HTR-8/SVneo (cell line): ENCODE measurements around the gene BAK1.
"Not testable (repeated sequence)": the region's sequence is repeated elsewhere in the genome, so short reads cannot be mapped to it uniquely, and the experiment has no call there.

ENCODE experiments used
- DNase-seq: peaks from one replicate; pipeline ENCODE4 v3.0.0; 2011; ENCODE audit warnings: low spot score, mixed read lengths; ENCODE audit not compliant: insufficient read length
- FAIRE-seq: peaks from 2 replicates; lab custom pipeline; 2011; peaks lifted over from hg19 to GRCh38; lab: Jason Lieb, UNC

Gene BAK1

GRCh38 chr6:33609528-33609927 lies 29.5 kb upstream of the BAK1 start:
- FAIRE-seq (no peak), DNase-seq (no peak)

DNA sequence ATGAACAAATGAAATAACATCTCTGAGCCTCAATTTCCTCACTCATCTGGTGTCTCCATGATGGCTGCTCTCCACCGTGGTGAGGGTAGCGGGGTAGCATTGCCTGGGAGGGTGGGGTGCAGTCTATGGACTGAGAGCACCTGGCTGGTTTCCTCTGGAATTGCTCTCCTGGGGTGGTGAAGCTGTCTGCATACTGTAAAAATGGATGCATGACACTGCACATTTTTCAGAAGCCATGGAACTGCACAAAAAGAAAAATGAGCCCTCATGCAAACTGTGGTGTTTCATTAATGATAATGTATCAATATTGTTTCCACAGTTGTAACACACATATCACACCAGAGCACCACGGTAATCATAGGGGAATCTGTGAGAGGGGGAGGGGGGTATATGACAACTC lies 28.9 kb upstream of the BAK1 start:
- DNase-seq, result no peak
- no peak for FAIRE-seq

GRCh38 chr6:33607784-33608161 lies 27.7 kb upstream of the BAK1 start:
- FAIRE-seq (no peak), DNase-seq (no peak)

DNA sequence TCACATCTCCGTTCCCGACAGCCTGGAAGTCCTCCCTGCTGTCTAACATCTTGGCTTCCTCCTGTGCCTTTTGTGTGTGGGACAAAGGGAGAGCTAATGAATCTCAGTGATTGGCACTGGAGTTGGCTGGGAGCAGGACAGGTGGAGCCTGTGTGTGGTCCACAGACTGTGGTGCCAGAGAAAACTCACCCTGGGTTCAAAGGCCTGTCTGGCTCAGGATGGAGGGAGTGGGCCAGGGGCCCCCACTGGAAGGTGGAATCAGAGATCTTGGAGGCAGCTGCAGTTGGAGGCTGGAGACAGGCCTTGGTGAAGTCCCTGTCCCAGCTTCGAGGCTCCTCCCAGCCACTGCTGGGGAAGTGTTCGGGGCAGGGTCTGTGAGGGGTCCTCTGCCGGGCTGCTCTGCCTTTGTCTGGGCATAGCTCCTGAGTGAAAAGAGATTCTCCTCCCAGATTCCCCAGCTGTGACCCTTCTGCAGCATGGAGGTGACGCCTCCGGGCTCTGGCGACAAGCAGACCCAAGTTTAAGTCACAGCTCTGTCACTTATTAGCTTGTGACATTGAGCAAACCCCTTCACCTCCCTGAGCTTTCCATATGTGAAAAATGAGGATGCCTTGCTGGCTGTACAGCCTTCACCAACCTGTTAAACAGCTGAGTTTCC lies 27.2 kb upstream of the BAK1 start:
- DNase-seq (no peak), FAIRE-seq (no peak)

DNA sequence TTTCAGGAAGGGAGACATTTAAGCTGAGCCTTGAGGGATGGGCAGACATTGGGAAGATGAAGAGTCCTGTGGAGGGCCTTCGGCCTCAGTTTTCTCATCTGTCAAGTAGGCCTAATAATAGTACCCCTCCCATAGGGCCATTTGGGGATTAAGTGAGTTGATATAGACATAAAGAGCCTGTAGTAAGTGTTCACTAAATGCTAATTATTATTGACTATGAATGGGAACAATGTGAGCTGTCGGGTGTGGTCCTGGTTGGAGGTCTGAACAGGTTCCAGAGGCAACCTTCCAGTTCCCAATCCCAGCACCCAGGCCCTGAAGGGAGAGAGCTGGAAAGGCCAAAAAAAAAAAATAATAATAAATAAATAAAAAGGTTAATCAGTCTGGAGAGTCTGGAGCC lies 26.6 kb upstream of the BAK1 start:
- no peak for FAIRE-seq

DNA sequence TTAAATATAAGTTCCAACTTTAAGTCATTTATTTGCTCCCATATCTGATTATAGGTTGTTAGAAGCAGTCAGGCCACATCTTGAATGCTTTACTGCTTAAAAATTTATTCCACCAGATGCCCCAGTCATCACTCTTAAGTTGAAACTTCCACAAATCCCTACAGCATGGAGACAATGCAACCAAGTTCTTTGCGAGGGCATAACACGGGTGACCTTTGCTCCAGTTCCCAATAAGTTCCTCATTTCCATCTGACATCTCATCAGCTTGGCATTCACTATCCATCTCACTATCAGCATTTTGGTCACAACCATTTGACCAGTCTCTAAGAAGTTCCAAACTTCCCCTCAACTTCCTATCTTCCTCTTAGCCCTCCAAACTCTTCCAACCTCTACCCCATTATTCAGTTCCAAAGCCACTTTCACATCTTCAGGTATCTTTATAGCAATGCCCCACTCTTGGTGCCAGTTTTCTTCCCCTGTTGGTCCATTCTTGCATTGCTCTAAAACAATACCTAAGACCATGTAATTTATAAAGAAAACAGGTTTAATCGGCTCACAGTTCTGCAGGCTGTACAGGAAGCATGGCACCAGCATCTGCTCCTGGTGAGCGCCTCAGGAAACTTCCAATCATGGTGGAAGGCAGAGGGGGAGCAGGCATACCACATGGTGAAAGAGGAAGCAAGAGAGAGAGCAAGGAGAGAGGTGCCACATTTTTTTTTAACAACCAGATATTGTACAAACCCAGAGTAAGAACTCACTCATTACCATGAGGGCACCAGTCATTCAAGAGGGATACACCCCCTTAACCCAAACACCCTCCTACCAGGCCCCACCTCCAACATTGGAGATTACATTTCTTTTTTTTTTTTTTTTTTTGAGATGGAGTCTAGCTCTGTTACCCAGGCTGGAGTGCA lies 25.1 kb upstream of the BAK1 start:
- FAIRE-seq (no peak), DNase-seq (no peak)

More for the DNA sequence above, 26.6 kb upstream of the BAK1 start:
- no peak for DNase-seq

DNA sequence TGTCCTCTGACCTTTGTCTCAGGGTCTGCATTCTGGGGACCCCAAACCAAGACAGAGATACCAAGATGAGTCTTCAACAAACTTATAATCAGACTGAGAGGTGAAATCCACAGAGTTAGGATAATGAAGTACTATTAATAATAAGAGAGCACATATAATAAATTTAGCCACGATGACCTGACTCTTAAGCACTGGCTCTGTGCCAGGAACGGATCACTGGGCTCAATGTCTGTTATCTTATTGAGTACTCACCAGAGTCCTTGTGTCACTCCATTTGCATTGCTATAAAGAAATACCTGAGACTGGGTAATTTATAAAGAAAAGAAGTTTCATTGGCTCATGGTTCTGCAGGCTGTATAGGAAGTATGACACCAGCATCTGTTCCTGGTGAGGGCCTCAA lies 22.1 kb upstream of the BAK1 start:
- no peak for FAIRE-seq
- DNase-seq, result no peak

DNA sequence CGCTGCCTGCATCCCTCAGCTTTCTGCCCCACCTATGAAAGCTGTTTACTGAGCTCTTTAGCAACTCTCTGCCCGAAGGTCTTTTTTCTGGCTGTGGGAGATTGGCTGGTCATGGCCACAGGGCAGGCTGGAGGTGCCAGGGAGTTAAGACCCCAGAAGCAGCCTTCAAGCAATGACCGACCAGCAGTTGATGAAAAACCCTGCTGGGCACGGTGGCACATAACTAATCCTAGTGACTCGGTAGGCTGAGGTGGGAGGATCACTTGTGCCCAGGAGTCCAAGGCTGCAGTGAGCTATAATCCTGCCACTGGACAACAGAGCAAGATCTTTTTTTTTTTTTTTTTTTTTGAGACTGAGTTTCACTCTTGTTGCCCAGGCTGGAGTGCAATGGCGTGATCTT lies 20.7 kb upstream of the BAK1 start:
- no peak for DNase-seq
- FAIRE-seq, result no peak

- no peak for FAIRE-seq
- DNase-seq, result no peak
Measured at GRCh38 chr6:33599413-33599938, 19.4 kb upstream of the BAK1 start.

- FAIRE-seq (no peak), DNase-seq (no peak)
Measured at GRCh38 chr6:33597551-33598322, 17.7 kb upstream of the BAK1 start.

- not testable (repeated sequence) for DNase-seq, FAIRE-seq
Measured at GRCh38 chr6:33596894-33597293, 16.8 kb upstream of the BAK1 start.

GRCh38 chr6:33595001-33595846 lies 15.1 kb upstream of the BAK1 start:
- no peak for FAIRE-seq
- no peak for DNase-seq

DNA sequence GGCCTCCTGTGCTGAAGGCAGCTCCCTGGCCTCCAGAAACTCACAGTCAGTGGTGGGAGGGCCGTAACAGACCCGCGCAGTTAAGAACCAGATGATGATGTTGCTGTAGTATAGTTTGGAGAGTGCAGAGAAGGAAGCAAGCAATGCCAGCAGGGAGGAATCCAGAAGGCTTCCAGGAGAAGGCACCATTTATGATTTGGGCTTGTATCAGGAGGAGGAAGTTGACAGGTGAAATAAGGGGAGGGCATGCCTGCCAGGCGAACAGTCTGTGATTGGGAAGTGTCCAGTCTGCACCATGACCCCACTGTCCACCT lies 13.3 kb upstream of the BAK1 start:
- FAIRE-seq, result no peak
- no peak for DNase-seq

- FAIRE-seq (no peak), DNase-seq (no peak)
Measured at GRCh38 chr6:33592595-33593413, 12.7 kb upstream of the BAK1 start.

DNA sequence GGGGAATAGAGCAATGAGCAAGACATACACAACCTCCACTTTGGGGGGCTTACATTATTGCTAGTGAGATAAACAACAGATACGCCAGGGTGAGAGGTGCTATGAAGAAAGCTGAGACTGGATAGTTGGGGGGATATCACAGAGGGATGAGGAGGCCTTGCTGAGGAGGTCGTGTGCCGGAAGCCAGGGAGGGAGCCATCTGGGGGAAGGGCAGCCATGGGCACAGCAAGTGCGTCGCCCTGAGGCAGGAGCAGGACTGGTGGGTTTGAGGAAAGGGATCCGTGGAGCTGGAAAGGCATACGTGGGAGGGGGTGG lies 12.2 kb upstream of the BAK1 start:
- FAIRE-seq (no peak), DNase-seq (no peak)

DNA sequence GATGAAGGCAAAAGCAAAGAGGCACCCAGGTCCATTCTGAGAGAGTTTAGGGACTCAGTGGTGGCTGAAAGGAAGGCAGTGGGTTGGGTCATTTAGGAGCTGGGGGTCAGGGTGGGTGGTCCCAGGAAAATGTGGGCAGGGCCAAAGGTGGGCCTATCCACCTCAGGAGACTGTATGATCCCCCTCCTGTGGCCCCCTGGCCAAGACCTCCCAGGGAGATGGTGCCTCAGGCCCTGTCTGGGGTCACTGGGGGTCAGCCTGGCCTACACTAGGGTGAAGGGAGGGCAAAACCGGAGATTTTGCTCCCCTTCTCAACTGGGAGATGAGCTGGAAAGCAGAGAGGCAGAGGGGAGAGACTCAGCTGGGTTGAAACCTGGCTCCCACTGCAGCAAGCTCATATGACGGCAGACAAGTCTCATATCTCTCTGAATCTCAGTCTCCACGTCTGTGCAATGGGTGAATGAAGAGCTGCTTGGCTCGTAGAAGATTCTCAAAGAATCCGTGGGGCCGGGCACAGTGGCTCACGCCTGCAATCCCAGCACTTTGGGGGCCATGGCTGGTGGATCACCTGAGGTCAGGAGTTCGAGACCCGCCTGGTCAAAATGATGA lies 11.5 kb upstream of the BAK1 start:
- DNase-seq (no peak), FAIRE-seq (no peak)

GRCh38 chr6:33590531-33591198 lies 10.6 kb upstream of the BAK1 start:
- DNase-seq (no peak), FAIRE-seq (no peak)

- FAIRE-seq, result peak; percentile 46
Measured at GRCh38 chr6:33589731-33590530, 9.9 kb upstream of the BAK1 start.

More at GRCh38 chr6:33589731-33590530, 9.9 kb upstream of the BAK1 start:
- peak; percentile 93 for DNase-seq
